Stimulated activated memory B cell treated with anti-CD40 and anti-IgM and Interleukin-4, amounts not matched to agents 10 μg/mL and 1 μg/mL and 100 μg/mL, for 72 hours (primary cell): ENCODE data around the gene CLMN.
"Not testable (repeated sequence)": the region's sequence is repeated elsewhere in the genome, so short reads cannot be mapped to it uniquely, and the experiment has no call there.

Experiments used
- ATAC-seq: fragments of 150-1000 bp; cut with Tn5 transposase; 2 replicates; pipeline ENCODE4 v1.10.0; 2021
- H3K27ac Mint-ChIP-seq: one replicate; pipeline ENCODE4 v1.8.0; 2022; ENCODE audit warnings: mild to moderate bottlenecking, mixed read lengths
- H3K27me3 Mint-ChIP-seq: one replicate; pipeline ENCODE4 v1.8.0; 2022; ENCODE audit warnings: mixed read lengths
- H3K36me3 Mint-ChIP-seq: one replicate; pipeline ENCODE4 v1.8.0; 2022; ENCODE audit warnings: mixed read lengths
- H3K4me1 Mint-ChIP-seq: one replicate; pipeline ENCODE4 v1.8.0; 2022; ENCODE audit warnings: mixed read lengths
- H3K4me3 Mint-ChIP-seq: one replicate; pipeline ENCODE4 v1.8.0; 2022; ENCODE audit warnings: mild to moderate bottlenecking, moderate library complexity, mixed read lengths
- H3K9me3 Mint-ChIP-seq: one replicate; pipeline ENCODE4 v1.8.0; 2022; ENCODE audit warnings: mixed read lengths

The CLMN gene

DNA sequence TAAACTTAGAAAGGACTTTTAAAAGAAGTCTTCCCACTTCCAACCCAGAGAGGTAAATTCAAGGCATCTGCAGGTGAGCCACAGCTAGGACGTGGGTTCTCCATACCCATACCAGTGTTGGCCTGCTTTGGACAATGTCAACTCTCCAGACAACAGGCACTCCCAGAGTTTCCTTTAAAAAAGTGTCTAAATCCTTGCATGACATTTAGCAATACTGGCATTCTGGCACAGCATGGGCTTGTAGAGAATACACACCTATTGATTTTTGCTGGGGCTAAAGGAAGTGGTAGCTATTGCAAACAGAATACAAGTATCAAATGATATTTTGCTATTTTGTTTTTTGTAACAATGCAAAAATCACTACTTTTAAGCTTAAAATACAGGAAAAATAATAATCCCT, 136.6 kb downstream of the CLMN start:
- Mint-ChIP-seq H3K27me3 (peaks cover 28% of the 10 kb centered on the region), H3K4me3 (no peak overlapping the region), H3K36me3 (peaks cover 26% of the 10 kb centered on the region), H3K27ac (no peak overlapping the region), H3K4me1 (peaks cover 10% of the 10 kb centered on the region), H3K9me3 (peaks cover 1% of the 10 kb centered on the region)
- ATAC-seq, result no peak

DNA sequence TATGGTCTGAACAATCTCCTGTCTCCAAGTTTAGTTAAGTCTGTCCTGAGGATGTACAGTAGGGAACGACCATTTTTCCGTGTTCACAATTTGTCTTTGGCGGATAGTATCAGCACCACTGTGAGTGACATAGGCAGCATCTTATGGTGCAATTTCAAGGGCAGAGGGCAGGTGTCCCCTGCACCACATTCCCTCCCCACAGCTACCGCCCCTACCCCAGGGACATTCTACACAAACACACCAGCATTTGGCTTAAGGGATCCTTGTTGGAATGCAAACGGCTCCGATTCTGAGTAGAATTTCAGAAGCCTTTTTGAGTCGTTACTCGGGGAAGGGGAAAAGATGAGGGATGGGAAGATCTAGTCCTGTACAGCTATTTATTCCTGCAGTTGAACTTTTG, 137.3 kb downstream of the CLMN start:
- Mint-ChIP-seq H3K4me1 (peaks cover 10% of the 10 kb centered on the region), H3K36me3 (peaks cover 19% of the 10 kb centered on the region), H3K27me3 (peaks cover 23% of the 10 kb centered on the region), H3K9me3 (no peaks in the 10 kb centered on the region), H3K27ac (no peak overlapping the region), H3K4me3 (no peak overlapping the region)
- no peak for ATAC-seq

DNA sequence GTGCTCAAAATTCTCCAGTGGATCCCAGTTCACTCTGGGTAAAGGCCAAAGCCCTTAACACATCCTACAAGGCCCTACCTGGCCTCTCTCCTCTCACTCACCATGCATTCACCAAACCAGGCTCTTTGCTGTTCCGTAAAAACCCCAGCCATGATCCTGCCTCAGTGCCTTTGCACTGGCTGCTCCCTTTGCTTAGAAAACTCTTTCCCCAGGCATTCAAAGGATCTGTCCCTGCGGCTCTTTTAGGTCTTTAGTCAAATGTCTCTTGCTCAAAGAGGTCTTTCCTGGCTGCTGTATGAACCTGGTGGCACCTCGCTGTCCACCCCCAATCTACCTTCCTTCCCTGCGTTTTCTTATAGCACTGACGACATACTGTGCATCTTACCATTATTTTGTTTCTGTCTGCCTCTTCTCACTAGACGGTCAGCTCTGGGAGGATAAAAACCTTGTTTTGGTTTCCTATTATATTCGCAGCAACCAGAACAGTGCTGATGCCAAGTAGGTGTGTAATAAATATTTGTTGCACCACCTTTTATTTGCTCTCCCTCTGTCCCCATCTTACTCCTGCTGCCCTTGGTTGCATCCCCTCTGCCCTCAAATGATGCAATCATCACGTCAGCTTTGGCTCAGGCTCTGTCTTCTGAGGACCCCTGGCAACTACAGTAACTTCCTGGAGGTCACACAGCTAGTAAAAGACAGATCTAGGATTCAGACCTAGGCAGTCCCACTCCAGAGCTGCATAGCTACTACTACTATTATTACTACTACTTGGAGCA, 138.6 kb downstream of the CLMN start:
- Mint-ChIP-seq H3K9me3 (no peaks in the 10 kb centered on the region), H3K4me3 (no peak overlapping the region), H3K27me3 (peaks cover 14% of the 10 kb centered on the region), H3K36me3 (peaks cover 13% of the 10 kb centered on the region), H3K27ac (no peak overlapping the region), H3K4me1 (peaks cover 10% of the 10 kb centered on the region)
- no peak for ATAC-seq

DNA sequence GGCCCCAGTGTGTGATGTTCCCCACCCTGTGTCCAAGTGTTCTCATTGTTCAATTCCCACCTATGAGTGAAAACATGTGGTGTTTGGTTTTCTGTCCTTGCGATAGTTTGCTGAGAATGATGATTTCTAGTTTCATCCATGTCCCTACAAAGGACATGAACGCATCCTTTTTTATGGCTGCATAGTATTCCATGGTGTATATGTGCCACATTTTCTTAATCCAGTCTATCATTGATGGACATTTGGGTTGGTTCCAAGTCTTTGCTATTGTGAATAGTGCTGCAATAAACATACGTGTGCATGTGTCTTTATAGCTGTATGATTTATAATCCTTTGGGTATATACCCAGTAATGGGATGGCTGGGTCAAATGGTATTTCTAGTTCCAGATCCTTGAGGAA, 144.0 kb downstream of the CLMN start:
- H3K4me1 Mint-ChIP-seq, H3K27ac Mint-ChIP-seq, H3K4me3 Mint-ChIP-seq, H3K36me3 Mint-ChIP-seq, ATAC-seq, H3K9me3 Mint-ChIP-seq, H3K27me3 Mint-ChIP-seq: not testable (repeated sequence)

DNA sequence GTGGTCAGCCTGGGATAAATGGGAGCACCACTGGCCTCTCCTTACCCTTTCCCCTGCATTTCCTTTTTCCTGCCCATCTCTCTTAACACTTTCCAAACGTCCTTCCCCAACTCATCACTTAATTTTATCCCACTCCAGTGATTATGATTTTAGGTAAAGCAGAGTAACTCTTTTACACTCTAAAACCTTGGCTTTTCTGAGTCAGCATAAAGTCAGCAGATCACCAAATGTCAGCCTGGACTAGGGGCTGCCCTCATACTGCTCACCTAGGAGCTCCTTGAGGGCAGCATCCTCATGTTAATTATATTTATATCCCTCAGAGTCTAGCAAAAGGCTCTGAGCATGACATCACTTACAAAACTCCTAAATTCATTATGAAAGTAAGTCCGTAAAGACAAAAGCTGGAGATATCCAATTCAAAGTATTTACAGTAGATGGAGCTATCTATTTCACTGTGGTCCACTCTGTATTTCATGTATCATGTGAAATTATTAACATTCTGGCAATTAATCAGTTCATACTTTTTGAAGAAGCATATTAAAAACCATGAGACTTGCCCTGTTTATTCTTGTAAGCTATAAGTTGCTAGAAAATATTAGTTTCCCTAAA, 145.4 kb downstream of the CLMN start:
- Mint-ChIP-seq H3K4me3 (no peak overlapping the region), H3K9me3 (no peaks in the 10 kb centered on the region)
- no peak for ATAC-seq

DNA sequence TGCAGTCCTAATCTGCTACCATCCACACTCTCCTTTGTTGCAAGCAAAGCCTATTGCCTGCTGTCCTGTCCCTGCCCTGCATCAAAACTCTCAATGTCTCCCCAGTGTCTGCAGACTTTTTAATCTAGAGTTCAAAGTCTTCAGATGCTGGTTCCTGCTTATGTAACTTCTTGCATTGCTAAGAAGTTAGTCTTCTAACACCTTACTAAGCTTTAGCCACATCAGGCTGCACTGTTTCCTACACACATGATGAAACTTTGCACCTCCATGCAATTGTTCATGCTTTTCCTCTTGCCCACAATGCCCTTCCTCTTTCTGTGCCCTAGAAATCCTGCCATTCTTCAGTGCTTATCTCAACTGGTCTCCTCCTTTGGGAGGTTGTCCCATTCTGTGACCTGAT, 146.2 kb downstream of the CLMN start:
- ATAC-seq, result no peak
- no peak overlapping the region for H3K27ac Mint-ChIP-seq
- H3K4me1 Mint-ChIP-seq, result peaks cover 6% of the 10 kb centered on the region
- no peaks in the 10 kb centered on the region for H3K9me3 Mint-ChIP-seq
- H3K36me3 Mint-ChIP-seq, result no peaks in the 10 kb centered on the region
- H3K4me3 Mint-ChIP-seq, result no peak overlapping the region
- no peaks in the 10 kb centered on the region for H3K27me3 Mint-ChIP-seq

More for the DNA sequence above, 145.4 kb downstream of the CLMN start:
- Mint-ChIP-seq H3K36me3 (no peaks in the 10 kb centered on the region), H3K4me1 (peaks cover 6% of the 10 kb centered on the region), H3K27ac (no peak overlapping the region), H3K27me3 (no peaks in the 10 kb centered on the region)

DNA sequence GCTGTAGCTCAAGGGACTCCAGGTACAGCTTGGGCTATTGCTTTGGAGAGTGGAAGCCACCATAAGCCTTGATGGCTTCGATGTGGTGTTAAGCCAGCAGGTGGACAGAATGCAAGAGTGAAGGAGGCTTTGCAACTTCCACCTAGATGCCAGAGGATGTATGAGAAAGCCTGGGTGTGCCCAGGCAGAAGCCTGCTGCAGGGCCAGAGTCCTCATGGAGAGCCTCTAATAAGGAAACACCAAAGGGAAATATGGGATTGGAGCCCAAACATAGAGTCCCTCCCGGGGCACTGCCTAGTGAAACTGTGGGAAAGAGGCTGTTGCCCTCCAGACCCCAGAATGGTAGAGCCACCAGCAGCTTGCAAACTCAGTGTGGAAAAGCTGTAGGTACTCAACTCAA, 152.5 kb downstream of the CLMN start:
- no peak for ATAC-seq
- Mint-ChIP-seq H3K4me1 (peaks cover 8% of the 10 kb centered on the region), H3K4me3 (no peak overlapping the region), H3K9me3 (peaks cover 10% of the 10 kb centered on the region), H3K36me3 (peaks cover 14% of the 10 kb centered on the region), H3K27ac (no peak overlapping the region), H3K27me3 (no peaks in the 10 kb centered on the region)

DNA sequence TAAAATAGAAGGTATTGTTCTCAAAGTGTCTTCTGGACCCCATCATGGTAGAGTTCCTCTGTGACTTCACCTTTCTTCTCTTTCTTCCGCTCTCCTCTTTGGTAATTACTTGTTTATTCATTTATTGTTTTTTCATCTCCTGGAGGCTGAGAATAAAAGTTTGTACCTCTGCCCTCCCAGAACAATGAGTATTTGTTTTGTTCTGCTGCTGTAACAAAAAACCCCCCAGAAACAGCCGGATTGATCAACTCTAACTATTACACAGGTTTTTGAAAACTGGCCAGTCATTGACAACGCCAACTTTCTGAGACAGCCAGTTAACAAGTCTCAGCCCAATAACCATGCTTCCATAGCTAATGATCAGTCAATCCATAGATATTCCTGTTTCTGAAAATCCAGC, 154.2 kb downstream of the CLMN start:
- ATAC-seq, result no peak
- H3K36me3 Mint-ChIP-seq, result peaks cover 14% of the 10 kb centered on the region
- H3K4me3 Mint-ChIP-seq, result no peak overlapping the region
- peaks cover 10% of the 10 kb centered on the region for H3K9me3 Mint-ChIP-seq
- H3K27me3 Mint-ChIP-seq, result no peaks in the 10 kb centered on the region
- H3K4me1 Mint-ChIP-seq, result peaks cover 8% of the 10 kb centered on the region
- no peak overlapping the region for H3K27ac Mint-ChIP-seq

DNA sequence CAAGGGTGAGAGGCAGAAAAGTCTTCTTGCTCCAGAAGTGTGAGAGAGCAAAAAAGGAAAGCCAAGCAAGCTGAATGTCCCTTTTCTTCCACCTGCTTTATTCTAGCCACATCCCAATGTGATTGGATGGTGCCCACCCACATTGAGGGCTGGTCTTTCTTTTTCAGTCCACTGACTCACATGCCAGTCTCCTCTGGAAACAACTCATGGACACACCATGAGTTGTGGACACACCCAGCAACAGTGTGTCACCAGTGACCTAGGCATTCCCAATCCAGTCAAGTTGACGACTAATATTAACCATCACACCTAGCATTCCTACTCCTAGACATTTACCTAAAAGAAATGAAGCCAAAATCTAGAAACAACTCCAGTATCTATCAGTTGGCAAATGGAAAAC, 155.2 kb downstream of the CLMN start:
- Mint-ChIP-seq H3K27ac (no peak overlapping the region), H3K27me3 (no peaks in the 10 kb centered on the region), H3K4me3 (no peak overlapping the region), H3K36me3 (peaks cover 14% of the 10 kb centered on the region), H3K4me1 (peaks cover 8% of the 10 kb centered on the region), H3K9me3 (peaks cover 10% of the 10 kb centered on the region)
- ATAC-seq, result no peak

DNA sequence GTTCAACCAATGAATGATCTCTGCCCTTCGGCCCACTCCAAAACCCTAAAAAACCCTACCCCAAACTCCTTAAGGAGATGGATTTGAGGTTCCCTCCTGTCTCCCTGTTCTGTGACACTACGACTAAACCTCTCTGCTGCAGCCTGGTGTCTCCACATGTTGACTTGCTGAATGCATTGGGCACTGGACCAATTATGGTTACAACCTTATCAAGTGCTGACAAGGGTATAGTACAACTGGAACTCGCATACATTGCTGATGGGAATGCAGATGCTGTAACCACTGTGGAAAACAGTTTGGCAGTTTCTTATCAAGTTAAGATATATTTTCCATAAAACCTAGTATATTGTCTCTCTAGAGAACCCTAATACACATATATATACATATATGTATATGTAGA, 156.0 kb downstream of the CLMN start:
- peaks cover 10% of the 10 kb centered on the region for H3K9me3 Mint-ChIP-seq
- no peaks in the 10 kb centered on the region for H3K27me3 Mint-ChIP-seq
- no peak overlapping the region for H3K4me3 Mint-ChIP-seq
- peaks cover 14% of the 10 kb centered on the region for H3K36me3 Mint-ChIP-seq
- H3K4me1 Mint-ChIP-seq, result peaks cover 11% of the 10 kb centered on the region
- H3K27ac Mint-ChIP-seq, result no peak overlapping the region
- no peak for ATAC-seq

DNA sequence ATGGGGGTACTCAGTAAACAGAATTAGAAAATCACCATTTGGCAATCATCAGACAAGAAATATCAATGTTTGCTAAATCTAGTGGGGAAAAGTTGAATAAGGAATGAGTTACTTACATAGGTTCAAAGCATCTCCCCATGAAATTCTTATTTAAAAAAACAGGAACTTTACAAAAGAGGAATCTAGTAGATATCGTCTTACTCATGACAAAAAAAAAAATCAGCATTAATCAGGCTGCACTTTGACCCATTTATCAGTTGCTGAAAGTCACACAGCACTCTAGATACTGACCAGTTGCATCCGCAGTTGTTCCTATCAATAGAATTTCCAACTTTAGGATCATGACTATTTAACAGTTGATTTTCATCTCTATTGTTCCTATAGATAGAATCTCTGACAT, 156.6 kb downstream of the CLMN start:
- H3K4me3 Mint-ChIP-seq, result no peak overlapping the region
- no peak for ATAC-seq
- H3K27me3 Mint-ChIP-seq, result no peaks in the 10 kb centered on the region
- H3K27ac Mint-ChIP-seq, result no peak overlapping the region
- H3K9me3 Mint-ChIP-seq, result peaks cover 10% of the 10 kb centered on the region
- H3K4me1 Mint-ChIP-seq, result peaks cover 16% of the 10 kb centered on the region
- H3K36me3 Mint-ChIP-seq, result peaks cover 14% of the 10 kb centered on the region

DNA sequence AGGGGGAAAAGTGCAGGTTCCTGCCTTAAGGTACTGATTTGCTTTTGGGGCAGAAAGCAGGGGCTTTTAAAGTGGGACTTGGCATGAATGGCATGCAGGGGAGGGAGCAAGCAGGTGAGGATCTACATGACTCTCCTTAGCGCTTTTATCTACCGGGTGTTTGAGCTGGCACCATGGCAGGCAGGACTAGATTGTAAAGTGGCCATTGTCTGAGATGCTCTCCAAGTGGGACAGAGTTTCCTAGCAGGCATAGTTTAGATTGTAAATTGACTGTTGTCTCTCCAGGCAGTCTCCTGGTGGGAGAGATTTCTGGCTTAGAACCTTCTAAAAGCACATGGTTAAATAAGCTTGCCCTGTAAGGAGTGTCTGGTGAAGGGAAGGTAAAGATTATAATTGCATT, 157.1 kb downstream of the CLMN start:
- no peak for ATAC-seq
- Mint-ChIP-seq H3K27ac (no peak overlapping the region), H3K4me3 (no peak overlapping the region), H3K4me1 (peaks cover 21% of the 10 kb centered on the region), H3K27me3 (no peaks in the 10 kb centered on the region), H3K9me3 (peaks cover 10% of the 10 kb centered on the region), H3K36me3 (peaks cover 14% of the 10 kb centered on the region)

DNA sequence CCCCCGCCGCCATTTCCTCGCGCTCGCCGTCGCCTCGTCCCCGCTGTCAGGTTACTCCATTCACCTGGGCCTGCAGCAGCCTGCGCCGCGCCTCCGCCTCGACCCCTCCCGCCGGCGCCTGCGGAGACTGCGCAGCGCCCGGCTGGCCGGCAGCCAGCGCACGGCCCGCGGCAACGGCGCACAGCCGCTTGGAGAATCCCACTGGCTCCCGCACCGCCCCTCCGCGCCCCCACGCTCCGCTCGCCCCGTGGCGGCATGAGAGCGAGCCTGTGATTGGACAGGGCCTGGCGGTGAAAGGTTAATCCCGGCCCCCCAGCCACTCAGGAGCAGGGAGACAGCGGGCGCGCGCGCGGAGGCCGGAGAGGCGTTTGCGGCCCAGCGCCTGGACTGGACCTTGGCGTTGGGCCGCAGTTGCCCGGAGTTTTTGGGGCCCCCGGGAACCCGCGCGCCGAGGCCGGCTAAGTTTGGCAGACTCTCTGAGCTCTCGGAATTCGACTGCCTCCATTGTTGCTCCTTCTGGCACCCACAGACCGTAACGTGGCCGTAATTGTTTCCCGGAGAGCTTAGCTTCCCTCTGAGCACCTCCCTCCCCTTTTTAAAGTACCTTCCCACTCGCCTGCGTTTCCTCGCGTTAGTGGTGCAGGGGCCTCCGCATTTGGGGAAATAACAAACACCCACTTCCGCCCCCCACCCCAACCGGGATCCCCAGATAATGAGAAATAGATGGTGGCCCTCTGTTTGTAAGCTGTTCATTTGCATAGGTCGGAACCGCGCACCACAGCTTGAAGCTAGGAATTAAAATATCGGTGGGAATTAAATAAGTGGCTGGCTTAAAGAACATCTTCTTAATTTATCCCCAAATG, 162.2 kb downstream of the CLMN start, which contains the start of gene DICER1:
TSS of gene DICER1 (minus strand) at position 203 of the 863 bp plus-strand sequence. CDS start 24,071 bp downstream, outside the sequence.
- Mint-ChIP-seq H3K36me3 (peaks cover 6% of the 10 kb centered on the region), H3K4me3 (peak within 1 kb of the TSS; percentile 98), H3K27ac (peak within 1 kb of the TSS; percentile 99), H3K9me3 (no peaks in the 10 kb centered on the region), H3K27me3 (no peaks in the 10 kb centered on the region), H3K4me1 (peaks cover 51% of the 10 kb centered on the region)
- ATAC-seq, result peak; percentile 93

DNA sequence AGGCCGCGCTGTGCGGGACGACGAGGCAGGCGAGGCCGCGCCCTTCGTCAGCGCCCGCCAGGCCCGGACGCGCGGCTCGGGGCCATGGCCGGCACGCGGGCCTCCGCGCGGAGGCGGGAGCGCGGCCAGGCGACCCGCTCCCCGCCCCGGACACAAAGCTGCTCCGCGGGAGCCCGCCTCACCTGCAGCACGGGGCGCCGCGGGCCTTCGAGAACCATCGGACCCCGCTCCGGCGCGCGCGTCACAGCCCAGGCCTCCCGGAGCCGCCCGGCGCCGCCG, 162.7 kb downstream of the CLMN start:
- peaks cover 6% of the 10 kb centered on the region for H3K36me3 Mint-ChIP-seq
- no peaks in the 10 kb centered on the region for H3K27me3 Mint-ChIP-seq
- peak overlapping the region; percentile 99 for H3K27ac Mint-ChIP-seq
- peak overlapping the region; percentile 98 for H3K4me3 Mint-ChIP-seq
- H3K4me1 Mint-ChIP-seq, result peaks cover 54% of the 10 kb centered on the region
- ATAC-seq, result peak; percentile 52
- H3K9me3 Mint-ChIP-seq, result no peaks in the 10 kb centered on the region

DNA sequence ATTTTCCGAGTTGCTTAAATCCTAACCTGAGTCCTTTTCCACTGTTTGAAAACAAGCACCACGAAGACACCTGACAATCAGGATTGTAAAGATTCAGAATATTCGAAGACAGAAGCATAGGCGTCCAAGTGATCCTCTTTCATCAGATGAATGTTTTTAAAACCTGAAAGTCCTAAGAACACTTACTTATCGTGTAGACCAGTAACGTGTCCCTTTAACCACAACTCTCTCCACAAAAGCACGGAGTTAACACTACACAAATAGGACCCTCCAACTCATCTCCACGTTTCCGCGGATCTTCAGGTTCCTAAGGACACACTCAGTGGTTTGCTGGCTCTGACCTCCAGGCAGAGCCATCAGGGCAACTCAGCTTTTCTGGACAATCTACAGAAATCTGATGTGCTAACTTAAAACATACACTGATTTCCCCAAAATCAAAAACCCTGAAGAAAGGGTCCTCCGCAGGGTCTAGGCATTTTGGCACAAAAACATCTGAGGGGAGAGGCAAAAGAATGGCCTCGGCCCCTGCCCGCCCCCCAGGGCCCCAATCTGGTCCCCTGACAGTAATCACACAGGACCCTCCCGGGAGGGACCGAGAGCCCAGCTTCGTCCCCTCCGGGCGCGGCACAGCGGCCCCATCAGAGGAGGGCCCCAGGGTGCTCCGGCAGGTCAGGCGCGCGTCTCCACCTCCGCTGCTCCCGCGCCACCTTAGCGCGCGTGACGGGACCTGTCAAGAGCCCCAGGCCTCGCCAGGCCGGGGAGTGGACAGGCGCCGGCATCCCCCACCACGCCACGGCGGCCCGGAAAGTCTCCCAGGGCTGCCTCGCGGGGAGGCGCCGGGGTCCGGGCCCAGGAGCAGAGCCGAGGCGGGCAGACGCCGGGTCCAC, 163.3 kb downstream of the CLMN start:
- peak; percentile 47 for ATAC-seq
- H3K36me3 Mint-ChIP-seq, result peaks cover 6% of the 10 kb centered on the region
- peak overlapping the region; percentile 84 for H3K4me3 Mint-ChIP-seq
- no peaks in the 10 kb centered on the region for H3K9me3 Mint-ChIP-seq
- no peaks in the 10 kb centered on the region for H3K27me3 Mint-ChIP-seq
- H3K27ac Mint-ChIP-seq, result peak overlapping the region; percentile 99
- H3K4me1 Mint-ChIP-seq, result peaks cover 60% of the 10 kb centered on the region
